Middle frontal gyrus (tissue), 1 donor: Measurements from ENCODE around the gene GRWD1.

Experiments used
- DNase-seq: peaks from one replicate; pipeline ENCODE4 v3.0.0-alpha.2; 2015; ENCODE audit warnings: low spot score; ENCODE audit errors: extremely low spot score

Gene GRWD1

GRCh38 chr19:48445606-48446481 is at the start of gene GRWD1:
TSS of gene GRWD1 (plus strand) at chr19:48445983. CDS start at chr19:48446006, 23 bp downstream.
- DNase-seq, result peak; percentile 90

DNA sequence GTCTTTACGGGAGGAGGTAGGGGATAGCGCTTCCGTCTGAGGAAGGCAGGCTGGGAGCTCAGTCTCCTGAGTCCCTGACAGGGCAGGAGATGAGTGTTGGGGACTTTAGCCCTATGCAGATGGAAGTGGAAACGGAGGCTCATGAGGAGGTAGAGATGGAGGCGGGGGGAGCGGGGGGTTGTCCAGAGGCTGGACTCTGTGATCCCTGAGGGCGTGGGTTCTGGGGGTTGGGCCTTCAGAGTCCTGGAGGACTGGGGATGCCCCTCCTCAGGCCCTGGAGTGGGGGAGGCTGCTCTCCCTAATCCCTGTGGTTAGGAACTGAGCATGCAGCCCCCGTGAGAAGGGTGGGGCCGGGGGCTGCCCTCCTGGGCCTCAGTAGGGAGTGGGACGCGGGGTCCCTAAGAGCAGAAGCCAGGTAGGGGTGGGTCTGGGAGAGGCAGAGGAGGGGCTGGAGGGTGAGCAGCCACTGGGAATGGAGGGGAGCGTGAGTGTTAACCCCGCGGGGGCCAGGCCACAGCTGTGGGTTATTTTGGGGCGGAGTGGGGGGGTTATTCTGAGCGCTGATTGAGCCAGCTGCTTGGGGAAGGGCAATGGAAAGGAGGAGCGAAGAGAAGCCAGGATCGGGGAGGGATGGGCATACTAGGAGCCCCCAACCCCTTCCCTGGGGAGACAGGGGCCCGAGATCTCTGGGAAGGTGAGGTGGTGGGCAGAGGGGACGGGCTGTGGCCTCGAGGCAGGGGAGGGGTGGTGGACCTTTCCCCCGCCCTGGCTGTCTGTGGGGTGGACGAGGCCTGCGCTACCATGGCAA is 49.6 kb upstream of the GRWD1 start:
- DNase-seq, result no peak

- no peak for DNase-seq
Measured at GRCh38 chr19:48396824-48397176, 49.0 kb upstream of the GRWD1 start.

- no peak for DNase-seq
Measured at GRCh38 chr19:48397263-48398101, 48.3 kb upstream of the GRWD1 start.

DNA sequence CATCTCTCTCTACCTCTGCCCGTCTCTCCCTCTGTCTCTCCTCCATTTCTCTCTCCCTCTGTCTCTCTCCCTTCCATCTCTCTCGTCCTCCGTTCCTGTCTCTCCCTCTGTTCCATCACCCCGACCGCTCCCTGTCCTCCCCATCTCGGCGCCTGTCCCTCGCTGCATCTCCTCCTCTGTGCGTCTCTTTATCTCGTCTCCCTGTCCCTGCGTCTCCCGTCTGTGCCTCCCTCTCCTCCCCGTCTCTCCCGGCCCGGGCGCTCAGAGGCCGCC is 47.7 kb upstream of the GRWD1 start:
- no peak for DNase-seq

GRCh38 chr19:48398375-48399235 is 47.2 kb upstream of the GRWD1 start:
- no peak for DNase-seq

GRCh38 chr19:48400018-48400742 is 45.6 kb upstream of the GRWD1 start:
- no peak for DNase-seq

DNA sequence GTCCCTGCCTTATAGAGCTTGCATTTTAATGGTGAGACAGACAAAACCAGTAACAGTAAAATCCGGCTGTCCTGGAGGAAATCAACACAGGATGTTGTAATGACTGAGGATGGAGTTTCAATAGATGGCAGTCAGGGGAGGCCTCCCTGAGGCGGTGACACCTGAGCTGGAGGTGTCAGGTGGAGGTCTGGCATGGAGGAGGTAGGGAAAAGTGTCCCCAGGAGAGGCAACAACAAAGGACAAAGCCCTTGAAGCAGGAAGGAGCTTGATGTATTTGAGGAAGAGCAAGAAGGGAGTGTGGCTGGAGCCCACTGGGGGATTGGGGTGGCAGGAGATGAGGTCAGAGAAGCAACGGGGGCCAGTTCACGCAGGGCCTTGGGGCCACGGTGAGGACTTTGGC is 44.5 kb upstream of the GRWD1 start:
- DNase-seq, result no peak

DNA sequence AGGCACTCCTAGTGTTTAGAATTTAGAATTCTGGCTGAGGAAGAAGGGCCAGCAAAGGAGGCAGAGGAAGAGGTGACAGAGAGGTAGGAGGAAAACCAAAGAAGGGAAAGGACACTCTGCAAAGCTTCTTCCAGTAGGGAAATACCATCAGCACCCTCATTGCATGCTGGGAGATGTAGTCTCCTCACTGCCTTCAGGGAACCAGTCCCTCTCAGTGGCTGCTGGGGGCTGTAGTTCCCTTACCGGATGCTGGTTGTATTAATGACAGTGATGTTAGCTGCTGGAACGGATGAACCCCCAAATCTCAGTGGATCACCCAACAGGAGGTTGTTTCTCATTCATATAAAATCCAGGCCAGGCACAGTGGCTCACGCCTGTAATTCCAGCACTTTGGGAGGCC is 42.2 kb upstream of the GRWD1 start:
- DNase-seq, result no peak

DNA sequence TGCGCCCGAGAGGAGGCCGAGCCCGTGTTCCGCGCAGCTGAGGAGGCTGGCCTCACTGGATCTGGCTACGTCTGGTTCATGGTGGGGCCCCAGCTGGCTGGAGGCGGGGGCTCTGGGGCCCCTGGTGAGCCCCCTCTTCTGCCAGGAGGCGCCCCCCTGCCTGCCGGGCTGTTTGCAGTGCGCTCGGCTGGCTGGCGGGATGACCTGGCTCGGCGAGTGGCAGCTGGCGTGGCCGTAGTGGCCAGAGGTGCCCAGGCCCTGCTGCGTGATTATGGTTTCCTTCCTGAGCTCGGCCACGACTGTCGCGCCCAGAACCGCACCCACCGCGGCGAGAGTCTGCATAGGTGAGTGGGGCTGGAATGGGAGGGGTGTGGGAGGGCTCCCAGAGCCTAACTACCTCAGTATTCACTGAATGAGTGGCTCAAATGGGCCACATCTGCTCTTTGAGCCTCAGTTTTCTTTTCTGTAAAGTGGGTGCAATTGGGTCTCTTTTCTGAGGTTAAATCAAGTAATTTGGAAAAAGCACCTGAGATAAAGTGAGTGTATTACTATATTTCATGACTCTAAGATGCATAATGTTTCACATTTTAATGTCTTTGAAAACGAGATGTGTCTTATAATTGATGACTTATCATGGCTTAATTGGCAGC is 40.6 kb upstream of the GRWD1 start:
- no peak for DNase-seq

DNA sequence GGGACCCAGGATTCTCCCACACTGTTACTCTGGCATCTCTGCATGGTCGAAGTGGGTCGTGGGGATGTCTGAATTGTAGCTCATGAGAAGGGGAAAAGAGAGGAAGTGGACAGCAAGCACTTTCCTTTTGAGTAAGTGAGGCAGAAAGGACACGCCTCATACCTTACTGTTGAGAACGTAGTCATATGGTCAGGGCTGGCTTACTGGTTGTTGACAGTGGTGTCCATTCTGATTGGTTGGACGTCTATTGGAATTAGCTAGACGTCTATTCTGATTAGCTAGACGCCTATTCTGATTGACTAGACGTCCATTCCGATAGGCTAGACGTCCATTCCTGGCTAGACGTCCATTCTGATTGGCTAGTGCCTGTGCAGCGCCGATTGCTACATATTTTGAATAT is 39.9 kb upstream of the GRWD1 start:
- no peak for DNase-seq

- DNase-seq, result no peak
Measured at GRCh38 chr19:48413879-48414587, 31.8 kb upstream of the GRWD1 start.

DNA sequence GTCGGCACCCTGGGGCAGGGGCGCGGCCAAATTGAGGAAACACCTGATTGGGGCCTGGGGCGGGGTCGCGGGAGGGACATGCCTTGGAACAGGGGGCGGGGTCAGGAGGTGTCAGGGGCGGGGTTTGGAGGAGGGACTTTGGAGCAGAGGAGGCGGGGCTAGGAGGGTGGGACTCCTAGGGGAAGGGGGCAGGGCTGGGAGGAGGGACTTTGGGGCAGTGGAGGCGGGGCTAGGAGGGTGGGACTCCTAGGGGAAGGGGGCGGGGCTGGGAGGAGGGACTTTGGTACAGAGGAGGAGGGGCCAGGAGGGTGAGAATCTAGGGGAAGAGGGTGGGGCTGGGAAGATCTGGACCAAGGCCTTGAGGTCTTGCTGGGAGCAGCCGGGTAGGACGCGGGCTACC is 30.4 kb upstream of the GRWD1 start:
- no peak for DNase-seq

GRCh38 chr19:48415806-48416221 is 30.0 kb upstream of the GRWD1 start:
- no peak for DNase-seq

DNA sequence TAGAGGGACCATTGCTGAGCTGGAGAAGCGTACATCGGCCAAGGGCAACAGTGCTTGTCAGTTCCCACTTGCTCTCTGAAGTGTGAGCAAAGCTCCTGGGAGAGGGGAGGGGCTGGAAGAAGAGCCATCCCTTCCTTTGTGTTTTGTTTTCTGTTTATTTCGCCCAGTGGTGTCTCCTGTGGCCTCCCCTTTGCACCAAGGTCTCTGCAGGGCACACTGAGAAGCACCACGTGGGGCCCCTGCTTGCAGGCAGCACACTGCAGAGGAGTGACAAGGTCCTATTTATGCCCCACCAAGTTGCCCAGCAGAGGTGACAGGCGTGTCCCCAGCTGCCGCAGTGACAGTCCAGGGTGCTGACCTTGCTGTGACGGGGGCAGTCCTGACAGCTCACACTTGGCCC is 28.4 kb upstream of the GRWD1 start:
- DNase-seq, result no peak

DNA sequence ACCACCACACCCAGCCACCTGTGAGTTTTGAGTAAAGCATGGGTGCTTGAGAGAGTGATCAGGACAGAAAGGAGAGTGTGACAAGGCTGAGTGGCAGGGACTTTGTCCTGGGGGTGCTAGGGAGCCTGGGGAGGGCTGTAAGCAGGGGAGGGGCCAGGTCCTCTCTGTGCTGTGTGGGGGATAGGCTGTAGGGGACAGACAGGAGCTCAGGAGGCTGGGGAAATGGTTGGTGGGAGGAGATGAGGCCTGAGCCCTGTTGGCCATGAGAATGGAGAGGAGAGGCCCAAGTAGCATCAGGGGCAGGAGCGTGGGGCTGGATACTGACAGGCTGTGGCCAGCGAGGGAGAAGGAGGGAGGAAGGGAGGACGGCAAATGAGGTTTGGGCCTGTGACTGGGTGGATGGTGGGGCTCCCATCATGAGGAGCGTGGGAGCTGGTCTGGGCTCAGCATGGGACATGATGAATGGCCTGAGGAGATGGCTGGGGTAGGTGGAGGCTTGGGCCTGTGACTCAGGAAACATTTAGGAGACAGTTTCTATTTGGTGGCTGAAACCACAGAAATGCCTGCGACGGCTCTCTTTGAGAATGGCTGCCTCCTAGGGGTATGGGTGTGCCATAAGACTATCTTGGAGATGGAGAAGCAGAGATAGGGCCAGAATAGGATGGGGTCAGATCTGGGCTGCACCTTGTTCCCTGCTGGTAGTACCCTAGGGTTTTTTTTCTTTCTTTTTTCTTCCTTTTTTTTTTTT is 27.3 kb upstream of the GRWD1 start:
- no peak for DNase-seq

- DNase-seq, result no peak
Measured at GRCh38 chr19:48419158-48419920, 26.4 kb upstream of the GRWD1 start.

DNA sequence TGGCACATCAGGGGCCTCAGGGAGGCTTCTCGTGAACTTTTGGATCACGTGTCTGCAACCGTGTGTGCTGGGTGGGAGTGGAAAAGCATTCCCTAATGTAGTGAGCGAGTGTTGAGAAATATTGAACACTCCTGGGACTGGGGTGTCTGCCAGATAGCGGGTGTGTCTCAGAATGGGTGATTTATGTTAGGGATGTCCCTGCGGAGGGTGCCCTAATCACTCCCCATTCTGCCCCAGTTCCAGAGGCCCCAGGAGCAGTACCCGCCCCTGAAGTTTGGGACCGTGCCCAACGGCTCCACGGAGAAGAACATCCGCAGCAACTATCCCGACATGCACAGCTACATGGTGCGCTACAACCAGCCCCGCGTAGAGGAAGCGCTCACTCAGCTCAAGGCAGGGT is 24.2 kb upstream of the GRWD1 start:
- DNase-seq, result no peak
